Activated CD4-positive, alpha-beta memory T cell treated with anti-CD3 and anti-CD28 coated beads, Interleukin-2, amount 10 ng/mL, durations not matched to agents 7 days and 5 days (primary cell): ENCODE data around the gene CERT1. TPM values are rescaled to one million over a fixed set of nuclear protein-coding genes. Genes with fewer than 3 reads are reported as not detected.
"Not testable (repeated sequence)": the region's sequence is repeated elsewhere in the genome, so short reads cannot be mapped to it uniquely, and the experiment has no call there.

Source experiments
- CTCF ChIA-PET: fragments of 350-600 bp; sonication (Branson Sonifier 250); formaldehyde crosslinking; loops from one replicate; lab custom pipeline; 2021; ENCODE audit warnings: antibody characterized with exemption, inconsistent platforms; lab: Charles Lee
- POLR2A ChIA-PET: fragments of 350-600 bp; sonication (Branson Sonifier 250); formaldehyde crosslinking; loops from one replicate; lab custom pipeline; 2021; ENCODE audit warnings: antibody characterized with exemption; lab: Charles Lee
- DNase-seq: peaks from one replicate; pipeline ENCODE4 v3.0.0-alpha.2; 2020
- H3K27ac Mint-ChIP-seq: one replicate; pipeline ENCODE4 v1.8.0; 2021; ENCODE audit warnings: mild to moderate bottlenecking, mixed read lengths
- H3K27me3 Mint-ChIP-seq: one replicate; pipeline ENCODE4 v1.8.0; 2021; ENCODE audit warnings: mixed read lengths
- H3K36me3 Mint-ChIP-seq: one replicate; pipeline ENCODE4 v1.8.0; 2021; ENCODE audit warnings: low read depth, mixed read lengths
- H3K4me1 Mint-ChIP-seq: one replicate; pipeline ENCODE4 v1.8.0; 2021; ENCODE audit warnings: mixed read lengths
- H3K4me3 Mint-ChIP-seq: one replicate; pipeline ENCODE4 v1.8.0; 2021; ENCODE audit warnings: mild to moderate bottlenecking, mixed read lengths
- H3K9me3 Mint-ChIP-seq: one replicate; pipeline ENCODE4 v1.8.0; 2021; ENCODE audit warnings: mixed read lengths
- total RNA-seq, 2 experiments: library from RNA; stranded (reverse); gene quantifications; one replicate each; pipeline ENCODE4 v1.2.3, GENCODE V29; 2021

CERT1 gene
- total RNA-seq, 2 experiments from 2014 or later = 36.2 to 39.7 TPM

GRCh38 chr5:75536147-75536546 lies 24.7 kb upstream of the CERT1 start:
- Mint-ChIP-seq H3K27me3 (no peaks in the 10 kb centered on the region), H3K4me1 (peaks cover 7% of the 10 kb centered on the region), H3K36me3 (peaks cover 44% of the 10 kb centered on the region), H3K9me3 (peaks cover 20% of the 10 kb centered on the region), H3K4me3 (no peak overlapping the region), H3K27ac (no peak overlapping the region)
- ChIA-PET POLR2A (no interaction called here), CTCF (no interaction called here)
- DNase-seq = no peak

DNA sequence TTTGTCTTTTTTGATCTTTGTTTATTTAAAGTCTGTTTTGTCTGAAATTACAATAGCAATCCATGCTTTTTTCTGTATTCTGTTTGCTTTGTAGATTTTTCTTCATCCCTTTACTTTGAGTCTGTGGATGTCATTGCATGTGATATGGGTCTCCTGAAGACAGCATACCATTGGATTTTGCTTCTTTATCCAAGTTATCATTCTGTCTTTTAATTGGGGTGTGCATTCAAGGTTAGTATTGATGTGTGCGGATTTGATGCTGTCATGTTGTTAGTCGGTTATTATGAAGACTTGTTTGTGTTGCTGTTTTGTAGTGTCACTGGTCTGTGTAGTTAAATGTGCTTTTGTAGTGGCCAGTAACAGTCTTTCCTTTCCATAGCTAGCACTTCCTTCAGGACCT lies 23.3 kb upstream of the CERT1 start:
- Mint-ChIP-seq H3K27ac (no peak overlapping the region), H3K4me3 (no peak overlapping the region), H3K4me1 (peaks cover 7% of the 10 kb centered on the region), H3K9me3 (peaks cover 20% of the 10 kb centered on the region), H3K36me3 (peaks cover 38% of the 10 kb centered on the region), H3K27me3 (no peaks in the 10 kb centered on the region)
- no peak for DNase-seq
- ChIA-PET CTCF (no interaction called here), POLR2A (no interaction called here)

- H3K27me3 Mint-ChIP-seq, H3K4me3 Mint-ChIP-seq, POLR2A ChIA-PET, H3K27ac Mint-ChIP-seq, DNase-seq, CTCF ChIA-PET, H3K4me1 Mint-ChIP-seq: not testable (repeated sequence)
- H3K36me3 Mint-ChIP-seq = peaks cover 42% of the 10 kb centered on the region
- H3K9me3 Mint-ChIP-seq = peaks cover 20% of the 10 kb centered on the region
Measured at GRCh38 chr5:75533716-75534115, 22.3 kb upstream of the CERT1 start.

- ChIA-PET CTCF (no interaction called here), POLR2A (no interaction called here)
- Mint-ChIP-seq H3K4me3 (no peak overlapping the region), H3K27ac (no peak overlapping the region), H3K27me3 (no peaks in the 10 kb centered on the region), H3K9me3 (peaks cover 20% of the 10 kb centered on the region), H3K4me1 (peaks cover 5% of the 10 kb centered on the region), H3K36me3 (peaks cover 42% of the 10 kb centered on the region)
- DNase-seq = no peak
Measured at GRCh38 chr5:75532190-75532589, 20.8 kb upstream of the CERT1 start.

DNA sequence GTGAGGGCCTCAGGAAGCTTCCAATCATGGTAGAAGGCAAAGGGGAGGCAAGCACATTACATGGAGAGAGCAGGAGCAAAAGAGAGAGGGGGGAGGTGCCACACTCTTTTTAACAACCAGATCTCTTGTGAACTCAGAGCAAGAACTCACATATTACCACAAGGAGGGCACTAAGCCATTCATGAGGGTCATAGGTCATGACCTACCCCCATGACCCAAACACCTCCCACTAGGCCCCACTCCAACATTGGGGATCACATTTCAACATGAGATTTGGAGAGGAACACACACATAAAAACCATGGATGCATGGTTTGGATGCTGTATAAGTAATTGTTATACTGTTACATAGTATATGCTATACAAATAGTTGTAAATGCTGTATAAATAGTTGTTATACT lies 17.8 kb upstream of the CERT1 start:
- no peak overlapping the region for H3K27ac Mint-ChIP-seq
- peaks cover 17% of the 10 kb centered on the region for H3K4me1 Mint-ChIP-seq
- H3K36me3 Mint-ChIP-seq = peaks cover 25% of the 10 kb centered on the region
- no peak for DNase-seq
- H3K27me3 Mint-ChIP-seq = no peaks in the 10 kb centered on the region
- POLR2A ChIA-PET = no interaction called here
- H3K4me3 Mint-ChIP-seq = no peak overlapping the region
- peaks cover 9% of the 10 kb centered on the region for H3K9me3 Mint-ChIP-seq
- CTCF ChIA-PET = no interaction called here

GRCh38 chr5:75526070-75526469 lies 14.6 kb upstream of the CERT1 start:
- no peak overlapping the region for H3K27ac Mint-ChIP-seq
- no peak for DNase-seq
- peaks cover 12% of the 10 kb centered on the region for H3K9me3 Mint-ChIP-seq
- peaks cover 20% of the 10 kb centered on the region for H3K36me3 Mint-ChIP-seq
- H3K4me3 Mint-ChIP-seq = no peak overlapping the region
- ChIA-PET CTCF (no interaction called here), POLR2A (no interaction called here)
- H3K27me3 Mint-ChIP-seq = no peaks in the 10 kb centered on the region
- peaks cover 25% of the 10 kb centered on the region for H3K4me1 Mint-ChIP-seq

DNA sequence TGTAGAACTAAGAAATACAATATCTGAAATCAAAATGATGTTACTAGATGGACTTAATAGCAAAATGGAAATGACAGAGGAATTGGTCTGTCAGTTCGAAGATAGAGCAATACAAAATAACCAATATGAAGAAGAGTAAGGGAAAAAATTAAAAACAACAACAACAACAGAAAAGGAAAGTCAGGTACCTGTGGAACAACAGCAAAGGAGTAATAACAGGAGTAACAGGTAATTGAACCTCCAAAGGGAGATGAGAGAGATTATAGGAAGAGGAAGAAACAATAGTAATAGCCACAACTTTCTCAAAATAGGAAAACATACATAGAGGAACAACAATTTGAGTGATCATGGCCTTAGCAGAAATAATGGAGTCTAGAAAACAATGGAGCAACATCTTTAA lies 13.9 kb upstream of the CERT1 start:
- Mint-ChIP-seq H3K4me3 (no peak overlapping the region), H3K36me3 (peaks cover 27% of the 10 kb centered on the region), H3K4me1 (peaks cover 25% of the 10 kb centered on the region), H3K9me3 (peaks cover 17% of the 10 kb centered on the region), H3K27ac (no peak overlapping the region), H3K27me3 (no peaks in the 10 kb centered on the region)
- no peak for DNase-seq
- CTCF ChIA-PET = no interaction called here
- POLR2A ChIA-PET = no interaction called here

- CTCF ChIA-PET = no interaction called here
- H3K27ac Mint-ChIP-seq = no peak overlapping the region
Measured at GRCh38 chr5:75524591-75524990, 13.2 kb upstream of the CERT1 start.

GRCh38 chr5:75524071-75524470 lies 12.6 kb upstream of the CERT1 start:
- H3K9me3 Mint-ChIP-seq = peaks cover 17% of the 10 kb centered on the region
- CTCF ChIA-PET = no interaction called here
- H3K27ac Mint-ChIP-seq = no peak overlapping the region
- POLR2A ChIA-PET = no interaction called here
- H3K4me1 Mint-ChIP-seq = peaks cover 33% of the 10 kb centered on the region
- no peak overlapping the region for H3K4me3 Mint-ChIP-seq
- H3K27me3 Mint-ChIP-seq = no peaks in the 10 kb centered on the region
- peaks cover 37% of the 10 kb centered on the region for H3K36me3 Mint-ChIP-seq
- DNase-seq = no peak

More at GRCh38 chr5:75524591-75524990, 13.2 kb upstream of the CERT1 start:
- no peak for DNase-seq
- Mint-ChIP-seq H3K9me3 (peaks cover 17% of the 10 kb centered on the region), H3K4me3 (no peak overlapping the region), H3K36me3 (peaks cover 34% of the 10 kb centered on the region), H3K4me1 (peaks cover 28% of the 10 kb centered on the region), H3K27me3 (no peaks in the 10 kb centered on the region)
- POLR2A ChIA-PET = no interaction called here

GRCh38 chr5:75523275-75523674 lies 11.8 kb upstream of the CERT1 start:
- peaks cover 17% of the 10 kb centered on the region for H3K9me3 Mint-ChIP-seq
- CTCF ChIA-PET = no interaction called here
- DNase-seq = no peak
- H3K4me3 Mint-ChIP-seq = no peak overlapping the region
- H3K36me3 Mint-ChIP-seq = peaks cover 40% of the 10 kb centered on the region
- no peaks in the 10 kb centered on the region for H3K27me3 Mint-ChIP-seq
- POLR2A ChIA-PET = no interaction called here
- H3K4me1 Mint-ChIP-seq = peaks cover 34% of the 10 kb centered on the region
- H3K27ac Mint-ChIP-seq = no peak overlapping the region

GRCh38 chr5:75522542-75522941 lies 11.1 kb upstream of the CERT1 start:
- POLR2A ChIA-PET = interaction anchor here (0.6 kb wide), 1 partner anchor 18 kb away, joined by 4 read pairs; no protein-coding TSS in a partner anchor
- DNase-seq = no peak
- no peaks in the 10 kb centered on the region for H3K27me3 Mint-ChIP-seq
- peaks cover 47% of the 10 kb centered on the region for H3K36me3 Mint-ChIP-seq
- H3K4me1 Mint-ChIP-seq = peaks cover 39% of the 10 kb centered on the region
- peaks cover 17% of the 10 kb centered on the region for H3K9me3 Mint-ChIP-seq
- CTCF ChIA-PET = no interaction called here
- no peak overlapping the region for H3K27ac Mint-ChIP-seq
- no peak overlapping the region for H3K4me3 Mint-ChIP-seq

GRCh38 chr5:75522025-75522424 lies 10.6 kb upstream of the CERT1 start:
- CTCF ChIA-PET = no interaction called here
- Mint-ChIP-seq H3K36me3 (peaks cover 52% of the 10 kb centered on the region), H3K4me1 (peaks cover 41% of the 10 kb centered on the region), H3K27ac (no peak overlapping the region), H3K9me3 (peaks cover 17% of the 10 kb centered on the region), H3K27me3 (no peaks in the 10 kb centered on the region), H3K4me3 (no peak overlapping the region)
- POLR2A ChIA-PET = interaction anchor here (0.6 kb wide), 1 partner anchor 18 kb away, joined by 4 read pairs; no protein-coding TSS in a partner anchor
- DNase-seq = no peak

GRCh38 chr5:75521195-75521594 lies 9.8 kb upstream of the CERT1 start:
- Mint-ChIP-seq H3K36me3 (peaks cover 55% of the 10 kb centered on the region), H3K27me3 (no peaks in the 10 kb centered on the region), H3K4me3 (no peak overlapping the region), H3K27ac (no peak overlapping the region), H3K9me3 (peaks cover 17% of the 10 kb centered on the region), H3K4me1 (peaks cover 43% of the 10 kb centered on the region)
- CTCF ChIA-PET = no interaction called here
- no peak for DNase-seq
- POLR2A ChIA-PET = interaction anchor here (1.8 kb wide), 1 partner anchor 10 kb away, joined by 6 read pairs; the partner anchor contains the start of genes CERT1 and POLK

DNA sequence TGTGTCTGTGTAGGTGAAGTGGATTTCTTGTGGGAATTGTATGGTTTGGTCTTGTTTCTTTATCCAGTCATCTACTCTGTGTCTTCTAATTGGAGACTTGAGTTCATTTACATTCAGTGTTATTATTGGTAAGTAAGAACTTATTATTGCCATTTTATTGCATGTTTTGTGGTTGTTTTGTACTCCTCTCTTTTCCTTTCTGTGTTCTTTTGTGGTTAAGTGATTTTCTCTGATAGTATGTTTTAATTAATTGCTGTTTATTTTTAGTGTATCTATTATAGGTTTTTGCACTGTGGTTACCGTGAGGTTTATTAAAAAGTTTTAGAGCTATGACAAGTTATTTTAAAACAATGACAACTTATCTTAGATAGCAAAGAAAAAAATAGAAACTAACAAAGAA lies 8.3 kb upstream of the CERT1 start:
- H3K36me3 Mint-ChIP-seq = peaks cover 62% of the 10 kb centered on the region
- H3K9me3 Mint-ChIP-seq = peaks cover 17% of the 10 kb centered on the region
- DNase-seq = no peak
- no peaks in the 10 kb centered on the region for H3K27me3 Mint-ChIP-seq
- H3K4me3 Mint-ChIP-seq = no peak overlapping the region
- H3K27ac Mint-ChIP-seq = no peak overlapping the region
- CTCF ChIA-PET = interaction anchor here (0.6 kb wide), 1 partner anchor 10 kb away, joined by 3 read pairs; no protein-coding TSS in a partner anchor
- peaks cover 38% of the 10 kb centered on the region for H3K4me1 Mint-ChIP-seq
- POLR2A ChIA-PET = interaction anchor here (1.8 kb wide), 1 partner anchor 9 kb away, joined by 6 read pairs; the partner anchor contains the start of genes CERT1 and POLK
